Endothelial cell of umbilical vein (primary cell): ENCODE data around the gene FBXW9. TPM values are rescaled to one million over a fixed set of nuclear protein-coding genes. Genes with fewer than 3 reads are reported as not detected.

Source experiments
- BruUV-seq: library from RNA; stranded (reverse); fragments of 400-500 nt; replicated peaks from 2 replicates; lab custom pipeline; 2021; lab: Mats Ljungman, UMichigan
- CTCF ChIA-PET: fragments of 300-600, 350-600 bp; sonication (Branson Sonifier 250); formaldehyde crosslinking; loops from one replicate; lab custom pipeline; 2021; ENCODE audit warnings: antibody characterized with exemption, inconsistent platforms; lab: Charles Lee
- POLR2A ChIA-PET: fragments of 300-600, 350-600 bp; sonication (Branson Sonifier 250); formaldehyde crosslinking; loops from one replicate; lab custom pipeline; 2021; ENCODE audit warnings: antibody characterized with exemption, inconsistent platforms; lab: Charles Lee
- DNase-seq: peaks from one replicate; pipeline ENCODE4 v3.0.0-alpha.2; 2011; ENCODE audit warnings: low read depth, low spot score
- FAIRE-seq: peaks from 2 replicates; lab custom pipeline; 2011; peaks lifted over from hg19 to GRCh38; lab: Jason Lieb, UNC
- H2AFZ ChIP-seq: 2 replicates; pipeline ENCODE4 v1.6.0; 2012; ENCODE audit warnings: low read depth, low read length, control low read depth, inconsistent platforms
- H3K27ac ChIP-seq: 2 replicates; pipeline ENCODE4 v1.5.1; 2011; ENCODE audit warnings: low read depth, mild to moderate bottlenecking, control low read depth, low read length, moderate library complexity; ENCODE audit not compliant: insufficient read depth
- H3K27me3 ChIP-seq, 2 experiments: 2 replicates each; pipeline versions ENCODE4 v1.6.0 to v1.6.1; 2011; ENCODE audit warnings: low read length in 2 of 2, mixed read lengths in 1 of 2; ENCODE audit not compliant: control insufficient read depth in 2 of 2, insufficient read depth in 2 of 2
- H3K36me3 ChIP-seq, 2 experiments: 2 replicates in 1 of 2; 3 replicates in 1 of 2; pipeline ENCODE4 v1.5.1; 2011; ENCODE audit warnings: low read length in 2 of 2, mild to moderate bottlenecking in 1 of 2, moderate library complexity in 1 of 2; ENCODE audit not compliant: control insufficient read depth in 2 of 2, insufficient read depth in 2 of 2; ENCODE audit errors: extremely low read depth in 1 of 2
- H3K4me1 ChIP-seq: 3 replicates; pipeline ENCODE4 v1.5.1; 2011; ENCODE audit warnings: mild to moderate bottlenecking, low read length; ENCODE audit not compliant: control insufficient read depth, insufficient read depth; ENCODE audit errors: extremely low read depth
- H3K4me2 ChIP-seq: 2 replicates; pipeline ENCODE4 v1.6.1; 2011; ENCODE audit warnings: low read length, control low read depth, mixed read lengths; ENCODE audit not compliant: insufficient read depth
- H3K4me3 ChIP-seq, 3 experiments: fragments of 200-600 bp in 1 of 3; sonication (generic), shearing (Covaris generic) in 1 of 3; replicated peaks in 1 of 3; 2 replicates each; pipeline ENCODE4 v1.5.1; 2011 to 2016; ENCODE audit warnings: control low read depth in 3 of 3, low read length in 3 of 3, mild to moderate bottlenecking in 2 of 3, inconsistent platforms in 1 of 3, low read depth in 1 of 3, moderate library complexity in 1 of 3; ENCODE audit not compliant: insufficient read depth in 1 of 3
- H3K79me2 ChIP-seq: 2 replicates; pipeline ENCODE4 v1.6.0; 2012; ENCODE audit warnings: low read length, inconsistent platforms; ENCODE audit not compliant: control insufficient read depth, insufficient read depth
- H3K9ac ChIP-seq: replicated peaks from 2 replicates; pipeline ENCODE3; 2011; ENCODE audit warnings: low read length, control low read depth; ENCODE audit not compliant: insufficient read depth; ENCODE audit errors: extremely low read depth
- H3K9me1 ChIP-seq: replicated peaks from 3 replicates; pipeline ENCODE4 v1.6.0; 2011; ENCODE audit warnings: mild to moderate bottlenecking, low read length; ENCODE audit not compliant: control insufficient read depth, insufficient read depth; ENCODE audit errors: extremely low read depth
- H3K9me3 ChIP-seq: replicated peaks from 2 replicates; pipeline ENCODE4 v1.5.1; 2012; ENCODE audit warnings: low read length, inconsistent platforms; ENCODE audit not compliant: control insufficient read depth, insufficient read depth
- H4K20me1 ChIP-seq: replicated peaks from 2 replicates; pipeline ENCODE3; 2011; ENCODE audit warnings: mild to moderate bottlenecking, low read length; ENCODE audit not compliant: control insufficient read depth, insufficient read depth; ENCODE audit errors: extremely low read depth
- EZH2 ChIP-seq: IDR thresholded peaks from 2 replicates; pipeline ENCODE4 v1.6.1; 2012; ENCODE audit warnings: borderline replicate concordance, low read depth, mild to moderate bottlenecking, moderate library complexity, low read length, inconsistent platforms; ENCODE audit not compliant: severe bottlenecking
- FOS ChIP-seq: IDR thresholded peaks from 2 replicates; pipeline ENCODE4 v1.6.1; 2011; ENCODE audit warnings: mild to moderate bottlenecking, low read length, moderate library complexity, borderline replicate concordance; ENCODE audit not compliant: insufficient read depth
- GATA2 ChIP-seq: IDR thresholded peaks from 2 replicates; pipeline ENCODE4 v1.7.0; 2011; ENCODE audit warnings: low read depth, mild to moderate bottlenecking, moderate library complexity, mixed read lengths, low read length; ENCODE audit not compliant: insufficient read length, insufficient read depth
- JUN ChIP-seq: IDR thresholded peaks from 2 replicates; pipeline ENCODE4 v1.6.1; 2011; ENCODE audit warnings: borderline replicate concordance, low read depth; ENCODE audit not compliant: insufficient read length, insufficient read depth
- MAX ChIP-seq: IDR thresholded peaks from 2 replicates; pipeline ENCODE4 v1.6.1; 2011; ENCODE audit not compliant: insufficient read depth, insufficient read length
- MYC ChIP-seq: IDR thresholded peaks from one replicate; pipeline ENCODE4 v1.6.1; 2011; ENCODE audit warnings: mild to moderate bottlenecking, low read depth, low read length
- POLR2A ChIP-seq: IDR thresholded peaks from 2 replicates; pipeline ENCODE4 v1.6.1; 2012; ENCODE audit warnings: low read depth, mild to moderate bottlenecking, control low read depth, low read length
- POLR2AphosphoS5 ChIP-seq: IDR thresholded peaks from 2 replicates; pipeline ENCODE4 v1.6.1; 2012; ENCODE audit warnings: low read depth, mild to moderate bottlenecking, control low read depth, low read length, moderate library complexity; ENCODE audit not compliant: insufficient read depth
- dilution Hi-C: fragments of 300-500 bp; cut with MboI; formaldehyde crosslinking; loops from one replicate; pipeline ENCODE4 v1.15.0; 2019; ENCODE audit warnings: low sequenced_read_pairs; ENCODE audit not compliant: extremely low pct_ligation_motif_present
- intact Hi-C: fragments of 100-400 bp; cut with micrococcal nuclease; formaldehyde crosslinking; loops from one replicate; pipeline ENCODE4 v1.10.0; 2022
- polyA plus RNA-seq, 4 experiments: library from polyadenylated mRNA; depleted of rRNA in 3 of 4; stranded (reverse) in 3 of 4; unstranded in 1 of 4; fragments of >200 nt; gene quantifications; 2 replicates each; pipeline versions ENCODE4 v1.2.1 to v1.2.3, GENCODE V29; 2011 to 2012; ENCODE audit warnings: missing spikeins in 1 of 4
- total RNA-seq: library from RNA; stranded (reverse); gene quantifications from 2 replicates; pipeline ENCODE4 v1.2.3, GENCODE V29; 2021
- TF ChIP-seq, protein P1 (sequence below), 2 donors: IDR thresholded peaks; 1 replicate in 1 of 2; 2 replicates in 1 of 2; pipeline ENCODE4 v1.5.1; 2011; ENCODE audit warnings: low read length in 2 of 2, mild to moderate bottlenecking in 2 of 2, moderate library complexity in 2 of 2, control low read depth in 1 of 2, inconsistent platforms in 1 of 2, low read depth in 1 of 2; ENCODE audit not compliant: insufficient read depth in 1 of 2; ENCODE audit errors: extremely low read depth in 1 of 2

FBXW9 gene
- total and polyA plus RNA-seq, 2 donors (not counting 3 experiments of a cell fraction or from before 2014, with no cell fraction given): 12.4 to 19.3 TPM

DNA sequence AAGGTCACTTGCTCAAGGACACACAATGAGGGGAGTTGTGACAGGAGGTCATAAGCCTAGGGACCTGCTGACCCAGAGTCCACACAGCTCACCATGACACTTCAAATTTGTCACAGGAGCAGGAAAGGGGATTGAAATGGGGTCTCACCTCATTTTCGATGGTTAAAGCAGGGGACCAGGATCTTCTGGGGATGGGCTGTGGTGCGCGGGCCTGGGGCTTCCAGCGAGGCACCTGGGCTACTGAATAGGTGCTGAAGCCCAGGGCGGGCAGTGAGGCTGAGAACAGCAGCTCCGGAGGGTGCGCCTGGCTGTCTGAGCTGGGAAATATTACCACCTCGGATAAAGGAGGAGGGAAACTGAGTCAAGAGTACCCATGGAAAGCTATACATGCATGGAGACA is 40.9 kb downstream of the FBXW9 start:
- Histone ChIP-seq H3K27ac (no peak overlapping the region), H3K4me2 (no peak overlapping the region), H3K9me3 (no peaks in the 10 kb centered on the region), H3K27me3 (no peaks in the 10 kb centered on the region), H4K20me1 (no peaks in the 10 kb centered on the region), H3K4me1 (no peaks in the 10 kb centered on the region), H2AFZ (no peak overlapping the region), H3K4me3 (no peak overlapping the region), H3K9me1 (no peaks in the 10 kb centered on the region), H3K36me3 (peaks cover 0 to 1% of the 10 kb centered on the region in 2 experiments), H3K9ac (no peak overlapping the region), H3K79me2 (no peaks in the 10 kb centered on the region)
- dilution Hi-C loops: no loop called here
- intact Hi-C loops: no loop called here
- DNase-seq (no peak), FAIRE-seq (no peak)
- TF ChIP-seq MYC: no peak
- TF ChIP-seq, protein P1, sequence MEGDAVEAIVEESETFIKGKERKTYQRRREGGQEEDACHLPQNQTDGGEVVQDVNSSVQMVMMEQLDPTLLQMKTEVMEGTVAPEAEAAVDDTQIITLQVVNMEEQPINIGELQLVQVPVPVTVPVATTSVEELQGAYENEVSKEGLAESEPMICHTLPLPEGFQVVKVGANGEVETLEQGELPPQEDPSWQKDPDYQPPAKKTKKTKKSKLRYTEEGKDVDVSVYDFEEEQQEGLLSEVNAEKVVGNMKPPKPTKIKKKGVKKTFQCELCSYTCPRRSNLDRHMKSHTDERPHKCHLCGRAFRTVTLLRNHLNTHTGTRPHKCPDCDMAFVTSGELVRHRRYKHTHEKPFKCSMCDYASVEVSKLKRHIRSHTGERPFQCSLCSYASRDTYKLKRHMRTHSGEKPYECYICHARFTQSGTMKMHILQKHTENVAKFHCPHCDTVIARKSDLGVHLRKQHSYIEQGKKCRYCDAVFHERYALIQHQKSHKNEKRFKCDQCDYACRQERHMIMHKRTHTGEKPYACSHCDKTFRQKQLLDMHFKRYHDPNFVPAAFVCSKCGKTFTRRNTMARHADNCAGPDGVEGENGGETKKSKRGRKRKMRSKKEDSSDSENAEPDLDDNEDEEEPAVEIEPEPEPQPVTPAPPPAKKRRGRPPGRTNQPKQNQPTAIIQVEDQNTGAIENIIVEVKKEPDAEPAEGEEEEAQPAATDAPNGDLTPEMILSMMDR (IDR thresholded peaks at IDR 0.05; ENCODE audit: extremely low read depth in 1 of 2, insufficient read depth in 1 of 2, low read depth in 1 of 2, low read length in 2 of 2): no peak
- TF ChIP-seq JUN: no peak
- TF ChIP-seq POLR2A: no peak
- no peak for TF ChIP-seq FOS
- TF ChIP-seq EZH2: no peak
- TF ChIP-seq POLR2AphosphoS5: no peak
- no peak for TF ChIP-seq MAX
- no peak for TF ChIP-seq GATA2
- TSS peak; percentile 7 for BruUV-seq
- ChIA-PET CTCF (interaction anchor here (1.3 kb wide), 1 partner anchor 15 kb away, joined by 6 read pairs; no protein-coding TSS in a partner anchor), POLR2A (no interaction called here)
